GM12878 (cell line): ENCODE measurements around the gene MAP4K2. TPM values are rescaled to one million over a fixed set of nuclear protein-coding genes. Genes with fewer than 3 reads are reported as not detected.

ENCODE experiments used
- BCL11A ChIP-seq: IDR thresholded peaks from 2 replicates; pipeline ENCODE4 v1.6.1; 2011; ENCODE audit warnings: low read depth, low read length
- BMI1 ChIP-seq: fragments of 450-650 bp; IDR thresholded peaks from 2 replicates; pipeline ENCODE4 v1.6.1; 2016; ENCODE audit warnings: mild to moderate bottlenecking, moderate library complexity, borderline replicate concordance
- CEBPB ChIP-seq, 2 experiments: fragments of 150-350 bp in 1 of 2; IDR thresholded peaks; 2 replicates each; pipeline ENCODE4 v1.6.1; 2012 to 2014; ENCODE audit warnings: low read depth in 2 of 2, low read length in 2 of 2, borderline replicate concordance in 1 of 2, inconsistent platforms in 1 of 2
- CUX1 ChIP-seq: IDR thresholded peaks from 2 replicates; pipeline ENCODE4 v1.6.1; 2012; ENCODE audit warnings: improper control_type of control experiment, low read depth, low read length; ENCODE audit not compliant: insufficient replicate concordance
- EP300 ChIP-seq, 2 experiments: fragments of 150-350 bp in 1 of 2; IDR thresholded peaks; 2 replicates each; pipeline ENCODE4 v1.6.1; 2011 to 2012; ENCODE audit warnings: low read depth in 2 of 2, low read length in 2 of 2, borderline replicate concordance in 1 of 2, improper control_type of control experiment in 1 of 2, inconsistent platforms in 1 of 2; ENCODE audit not compliant: control insufficient read depth in 1 of 2
- ETV6 ChIP-seq, 2 experiments: fragments of 450-650 bp in 1 of 2; IDR thresholded peaks in 1 of 2; conservative IDR thresholded peaks in 1 of 2; 2 replicates each; pipeline ENCODE4 v1.6.1; 2014; ENCODE audit warnings: antibody characterized with exemption in 1 of 2, borderline replicate concordance in 1 of 2, low read depth in 1 of 2, mild to moderate bottlenecking in 1 of 2, moderate library complexity in 1 of 2
- IKZF1 ChIP-seq: fragments of 450-650 bp; conservative IDR thresholded peaks from 2 replicates; pipeline ENCODE4 v1.6.1; 2017; ENCODE audit warnings: antibody characterized with exemption, mild to moderate bottlenecking
- IRF4 ChIP-seq: IDR thresholded peaks from 2 replicates; pipeline ENCODE4 v1.6.1; 2011; ENCODE audit warnings: low read depth, low read length
- NFIC ChIP-seq: IDR thresholded peaks from 2 replicates; pipeline ENCODE4 v1.6.1; 2012; ENCODE audit warnings: low read depth, mild to moderate bottlenecking, inconsistent platforms, low read length, moderate library complexity
- NKRF ChIP-seq: fragments of 450-650 bp; conservative IDR thresholded peaks from 2 replicates; pipeline ENCODE4 v1.6.1; 2017; ENCODE audit warnings: mild to moderate bottlenecking, moderate library complexity
- PML ChIP-seq: IDR thresholded peaks from 2 replicates; pipeline ENCODE4 v1.6.1; 2012; ENCODE audit warnings: low read length, inconsistent platforms
- POLR2AphosphoS2 ChIP-seq: IDR thresholded peaks from 2 replicates; pipeline ENCODE4 v1.6.1; 2011; ENCODE audit warnings: low read depth, mild to moderate bottlenecking, low read length, improper control_type of control experiment, moderate library complexity
- YY1 ChIP-seq: IDR thresholded peaks from 2 replicates; pipeline ENCODE4 v1.6.1; 2011; ENCODE audit warnings: low read depth, mild to moderate bottlenecking, low read length
- ZBTB40 ChIP-seq: fragments of 450-650 bp; IDR thresholded peaks from 2 replicates; pipeline ENCODE4 v1.6.1; 2016; ENCODE audit warnings: mild to moderate bottlenecking, moderate library complexity, borderline replicate concordance
- polyA plus RNA-seq, 11 experiments: library from polyadenylated mRNA; depleted of rRNA in 4 of 11; unstranded in 6 of 11; stranded (reverse) in 5 of 11; fragments of >200 nt; fragmentation: Nextera tagmentation in 4 of 11; fragmentation: Illumina TruSeq in 1 of 11; extraction: Ambion mirVana in 4 of 11; extraction: Trizol in 1 of 11; gene quantifications; 1 replicate in 1 of 11; 2 replicates in 10 of 11; pipeline versions ENCODE4 v1.2.1 to v1.2.3, GENCODE V29; 2011 to 2016; ENCODE audit warnings: inconsistent platforms in 2 of 11, missing spikeins in 2 of 11, low read depth in 1 of 11
- total RNA-seq, 4 experiments: library from RNA; depleted of rRNA in 3 of 4; stranded (reverse); fragments of >200 nt in 3 of 4; fragmentation: Illumina TruSeq in 1 of 4; extraction: Trizol in 1 of 4; gene quantifications; 2 replicates each; pipeline versions ENCODE4 v1.2.1 to v1.2.3, GENCODE V29; 2013 to 2021
- TF ChIP-seq, protein P1 (sequence below): fragments of 450-650 bp; IDR thresholded peaks from 2 replicates; pipeline ENCODE4 v1.6.1; 2017; ENCODE audit warnings: mild to moderate bottlenecking, low read depth, inconsistent platforms; ENCODE audit not compliant: poor library complexity, severe bottlenecking

MAP4K2 gene
- total and polyA plus RNA-seq, 10 of the 15 experiments (the other 5 are each of a cell fraction or from before 2014, with no cell fraction given), result 0.98 to 78.1 (median 48.9) TPM

- peak; percentile 82 for TF ChIP-seq ZBTB40
- no peak for TF ChIP-seq IRF4
- no peak for TF ChIP-seq ETV6 (conservative IDR thresholded peaks at IDR 0.05 in 1 of 2, IDR thresholded peaks at IDR 0.05 in 1 of 2; ENCODE audit: borderline replicate concordance in 1 of 2, low read depth in 1 of 2)
- TF ChIP-seq BMI1, result no peak
- no peak for TF ChIP-seq EP300 (IDR thresholded peaks at IDR 0.05; ENCODE audit: borderline replicate concordance in 1 of 2, control insufficient read depth in 1 of 2, low read depth in 2 of 2, low read length in 2 of 2)
- no peak for TF ChIP-seq BCL11A
- peak; percentile 60; the same call in 1 of the 2 replicates for TF ChIP-seq YY1
- TF ChIP-seq PML, result no peak
- peak; percentile 99 for TF ChIP-seq IKZF1
- TF ChIP-seq, protein P1, sequence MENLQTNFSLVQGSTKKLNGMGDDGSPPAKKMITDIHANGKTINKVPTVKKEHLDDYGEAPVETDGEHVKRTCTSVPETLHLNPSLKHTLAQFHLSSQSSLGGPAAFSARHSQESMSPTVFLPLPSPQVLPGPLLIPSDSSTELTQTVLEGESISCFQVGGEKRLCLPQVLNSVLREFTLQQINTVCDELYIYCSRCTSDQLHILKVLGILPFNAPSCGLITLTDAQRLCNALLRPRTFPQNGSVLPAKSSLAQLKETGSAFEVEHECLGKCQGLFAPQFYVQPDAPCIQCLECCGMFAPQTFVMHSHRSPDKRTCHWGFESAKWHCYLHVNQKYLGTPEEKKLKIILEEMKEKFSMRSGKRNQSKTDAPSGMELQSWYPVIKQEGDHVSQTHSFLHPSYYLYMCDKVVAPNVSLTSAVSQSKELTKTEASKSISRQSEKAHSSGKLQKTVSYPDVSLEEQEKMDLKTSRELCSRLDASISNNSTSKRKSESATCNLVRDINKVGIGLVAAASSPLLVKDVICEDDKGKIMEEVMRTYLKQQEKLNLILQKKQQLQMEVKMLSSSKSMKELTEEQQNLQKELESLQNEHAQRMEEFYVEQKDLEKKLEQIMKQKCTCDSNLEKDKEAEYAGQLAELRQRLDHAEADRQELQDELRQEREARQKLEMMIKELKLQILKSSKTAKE, result no peak
- TF ChIP-seq POLR2AphosphoS2, result 0 out of 2 replicates have a peak, but pooled peaks have one; percentile 19
- TF ChIP-seq CUX1, result no peak
- no peak for TF ChIP-seq NFIC
- TF ChIP-seq NKRF, result peak; percentile 70
- TF ChIP-seq CEBPB (IDR thresholded peaks at IDR 0.05; ENCODE audit: borderline replicate concordance in 1 of 2, low read depth in 2 of 2, low read length in 2 of 2), result no peak
These were observed 7.4 kb upstream of the MAP4K2 start, which contains the start of gene MEN1 (continued) for GRCh38 chr11:64810271-64810890.
